GM12801 (cell line): ENCODE measurements around the gene TACR2.

ENCODE experiments used
- CTCF ChIP-seq: IDR thresholded peaks from one replicate; pipeline ENCODE4 v1.5.1; 2011; ENCODE audit warnings: control low read depth; ENCODE audit not compliant: insufficient read length; ENCODE audit errors: extremely low read depth

The TACR2 gene

DNA sequence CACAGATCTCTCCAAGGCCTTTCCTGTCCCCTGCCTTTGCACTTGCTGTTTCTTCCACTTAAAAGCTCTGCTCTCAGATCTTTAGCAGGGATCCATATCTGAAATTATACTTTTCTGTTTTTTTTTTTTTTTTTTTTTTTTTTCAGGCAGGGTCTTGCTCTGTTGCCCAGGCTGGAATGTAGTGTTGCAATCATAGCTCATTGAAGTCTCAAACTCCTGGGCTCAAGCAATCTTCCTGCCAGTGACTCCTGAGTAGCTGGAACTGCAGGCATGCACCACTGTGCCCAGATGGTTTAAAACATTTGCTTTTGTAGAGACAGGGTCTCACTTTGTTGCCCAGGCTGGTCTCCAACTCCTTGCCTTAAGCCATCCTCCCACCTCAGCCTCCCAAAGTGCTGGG is 29.5 kb upstream of the TACR2 start:
- no peak for TF ChIP-seq CTCF

GRCh38 chr10:69445041-69445440 is 28.3 kb upstream of the TACR2 start:
- no peak for TF ChIP-seq CTCF

DNA sequence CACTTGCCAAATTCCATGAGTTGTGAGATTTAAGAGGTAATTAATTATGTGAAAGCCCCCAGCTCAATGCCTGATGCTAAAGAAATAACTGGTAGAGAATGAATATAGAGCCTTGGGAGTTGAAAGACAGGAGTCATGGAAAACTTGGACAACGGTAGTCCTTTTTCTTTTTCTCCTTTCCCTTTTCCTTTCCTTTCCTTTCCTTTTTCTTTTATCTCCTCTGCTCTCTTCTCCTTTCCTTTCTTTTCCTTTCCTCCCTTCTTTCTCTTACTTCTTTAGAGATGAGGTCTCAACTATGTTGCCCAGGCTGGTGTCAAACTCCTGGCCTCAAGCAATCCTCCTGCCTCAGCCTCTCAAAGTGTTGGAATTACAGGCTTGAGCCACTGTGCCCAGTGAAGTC is 26.6 kb upstream of the TACR2 start:
- TF ChIP-seq CTCF: no peak

- TF ChIP-seq CTCF: no peak
Measured at GRCh38 chr10:69439813-69440506, 23.2 kb upstream of the TACR2 start.

DNA sequence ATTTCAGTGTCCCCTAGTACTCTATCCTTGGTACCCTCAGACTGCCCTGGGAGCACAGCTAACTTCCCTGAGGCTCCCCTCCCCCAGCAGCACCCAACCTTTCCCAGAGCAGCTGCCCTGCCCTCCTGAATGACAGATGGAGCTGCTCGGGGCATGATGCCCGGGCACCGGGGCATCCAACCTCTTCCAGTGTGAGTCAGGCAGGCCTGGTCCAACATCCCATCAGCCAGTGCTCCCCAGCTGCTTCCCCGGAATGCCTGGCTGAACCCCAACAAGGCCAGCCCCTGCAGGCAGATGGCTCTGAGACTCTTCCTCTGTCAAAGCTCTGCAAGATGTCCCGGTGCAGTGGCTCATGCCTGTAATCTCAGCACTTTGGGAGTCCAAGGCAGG is 22.6 kb upstream of the TACR2 start:
- no peak for TF ChIP-seq CTCF

GRCh38 chr10:69438536-69439349 is 22.0 kb upstream of the TACR2 start:
- no peak for TF ChIP-seq CTCF

DNA sequence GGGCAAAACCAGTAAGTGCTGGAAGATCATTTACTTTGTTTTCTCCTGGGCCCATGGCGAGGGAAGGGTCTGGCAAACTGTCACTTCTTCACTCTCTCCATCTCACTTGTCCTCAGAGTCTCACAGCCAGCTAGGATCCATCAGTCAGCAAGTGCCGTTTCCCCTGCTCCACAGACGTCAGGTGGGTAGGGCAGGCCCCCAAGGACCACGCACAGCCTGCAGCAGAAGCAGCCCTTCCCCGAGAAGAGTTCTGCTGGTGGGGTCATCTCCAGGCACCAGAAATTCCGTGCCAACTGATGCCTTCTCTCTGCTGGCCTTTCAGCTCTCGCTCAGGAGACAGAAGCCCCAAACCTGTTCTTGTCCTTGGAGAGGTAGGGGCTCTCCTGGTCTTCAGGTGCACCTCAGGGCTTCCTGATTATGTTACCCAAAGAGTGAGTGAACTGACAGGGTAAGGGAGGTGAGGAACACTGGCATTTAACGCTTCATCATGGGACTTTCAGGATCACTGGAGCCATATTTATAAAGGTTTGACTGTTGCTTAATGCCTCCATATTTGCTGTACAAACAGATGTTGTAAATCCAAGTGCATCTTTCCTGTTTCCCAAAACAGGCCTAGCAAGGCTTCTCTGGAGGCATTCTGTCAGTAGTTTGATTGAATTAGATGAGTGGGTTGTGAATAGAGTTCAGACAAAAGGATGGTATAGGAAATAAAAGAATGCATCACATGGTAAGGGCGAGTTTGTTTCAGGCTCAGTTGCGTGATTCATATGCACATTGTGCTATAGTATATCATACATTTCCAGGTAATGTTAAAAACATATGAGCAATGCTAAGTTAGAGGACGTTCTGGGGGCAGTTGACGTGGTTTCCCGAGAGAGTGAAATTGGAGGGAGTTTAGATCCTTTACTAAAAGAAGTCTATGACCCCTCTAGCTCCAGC is 20.9 kb upstream of the TACR2 start:
- TF ChIP-seq CTCF: no peak
